HG02678 (cell line): ENCODE measurements around the gene EPHA4.

Experiments
- ATAC-seq: cut with Tn5 transposase; IDR thresholded peaks from one replicate; pipeline ENCODE4 v1.9.1; 2021; ENCODE audit warnings: mild to moderate bottlenecking, moderate library complexity; ENCODE audit not compliant: unreplicated experiment

EPHA4 gene

GRCh38 chr2:221572821-221573429, 821 bp upstream of the EPHA4 start:
- peak; percentile 21 for ATAC-seq

GRCh38 chr2:221571551-221572218, 419 bp downstream of the EPHA4 start:
- peak; percentile 5 for ATAC-seq

GRCh38 chr2:221571025-221571550, 1.0 kb downstream of the EPHA4 start:
- ATAC-seq: no peak

- ATAC-seq: no peak
These were observed 1.7 kb downstream of the EPHA4 start for GRCh38 chr2:221570321-221570935.

- ATAC-seq: no peak
These were observed 2.2 kb downstream of the EPHA4 start for GRCh38 chr2:221569871-221570270.

GRCh38 chr2:221569425-221569845, 2.7 kb downstream of the EPHA4 start:
- no peak for ATAC-seq

GRCh38 chr2:221568299-221568698, 3.8 kb downstream of the EPHA4 start:
- ATAC-seq: no peak

GRCh38 chr2:221567809-221568208, 4.3 kb downstream of the EPHA4 start:
- ATAC-seq: no peak

- no peak for ATAC-seq
These were observed 4.8 kb downstream of the EPHA4 start for GRCh38 chr2:221567231-221567760.

GRCh38 chr2:221563270-221563985, 8.7 kb downstream of the EPHA4 start:
- no peak for ATAC-seq

GRCh38 chr2:221562226-221562625, 9.9 kb downstream of the EPHA4 start:
- ATAC-seq: no peak

- no peak for ATAC-seq
These were observed 10.3 kb downstream of the EPHA4 start for GRCh38 chr2:221561770-221562169.

GRCh38 chr2:221559991-221560390, 12.1 kb downstream of the EPHA4 start:
- no peak for ATAC-seq

GRCh38 chr2:221558107-221558506, 14.0 kb downstream of the EPHA4 start:
- ATAC-seq: no peak

GRCh38 chr2:221555494-221555846, 16.6 kb downstream of the EPHA4 start:
- peak; percentile 40 for ATAC-seq

- peak; percentile 97 for ATAC-seq
These were observed 17.2 kb downstream of the EPHA4 start for GRCh38 chr2:221554769-221555493.

- no peak for ATAC-seq
These were observed 18.8 kb downstream of the EPHA4 start for GRCh38 chr2:221553333-221553732.

GRCh38 chr2:221552291-221552690, 19.8 kb downstream of the EPHA4 start:
- no peak for ATAC-seq

GRCh38 chr2:221551864-221552263, 20.2 kb downstream of the EPHA4 start:
- no peak for ATAC-seq

GRCh38 chr2:221549143-221549542, 23.0 kb downstream of the EPHA4 start:
- peak; percentile 74 for ATAC-seq
